Skeletal muscle satellite cell (primary cell): ENCODE results near the gene NAA25. TPM values are rescaled to one million over a fixed set of nuclear protein-coding genes. Genes with fewer than 3 reads are reported as not detected.

Experiments used
- H3K27me3 ChIP-seq: 2 replicates; pipeline ENCODE4 v1.7.0; 2013; ENCODE audit warnings: low read length; ENCODE audit not compliant: control insufficient read depth, insufficient read depth
- H3K36me3 ChIP-seq: 2 replicates; pipeline ENCODE4 v1.7.0; 2013; ENCODE audit warnings: mild to moderate bottlenecking, control low read depth, low read length; ENCODE audit not compliant: insufficient read depth
- H3K4me1 ChIP-seq: 2 replicates; pipeline ENCODE4 v1.7.0; 2013; ENCODE audit warnings: low read length; ENCODE audit not compliant: control insufficient read depth, insufficient read depth
- H3K4me2 ChIP-seq: 2 replicates; pipeline ENCODE4 v1.7.0; 2013; ENCODE audit warnings: mild to moderate bottlenecking, low read length
- H3K4me3 ChIP-seq: 2 replicates; pipeline ENCODE4 v1.7.0; 2013; ENCODE audit warnings: low read length
- H3K9ac ChIP-seq: 2 replicates; pipeline ENCODE4 v1.7.0; 2013; ENCODE audit warnings: mild to moderate bottlenecking, low read depth, low read length, moderate library complexity
- H3K9me3 ChIP-seq: replicated peaks from 2 replicates; pipeline ENCODE4 v1.7.0; 2013; ENCODE audit warnings: mild to moderate bottlenecking, control low read depth, low read length
- small RNA-seq: library from RNA; depleted of rRNA; stranded (forward); fragments of <200 nt; gene quantifications from one replicate; pipeline ENCODE3, GENCODE V24; 2012

NAA25 gene

GRCh38 chr12:111978545-111978944 is 130.0 kb downstream of the NAA25 start:
- H3K9me3 ChIP-seq, result no peaks in the 10 kb centered on the region
- H3K36me3 ChIP-seq, result no peaks in the 10 kb centered on the region
- H3K4me3 ChIP-seq, result no peak overlapping the region
- H3K4me2 ChIP-seq, result no peak overlapping the region
- no peaks in the 10 kb centered on the region for H3K27me3 ChIP-seq
- no peak overlapping the region for H3K9ac ChIP-seq
- H3K4me1 ChIP-seq, result no peaks in the 10 kb centered on the region

DNA sequence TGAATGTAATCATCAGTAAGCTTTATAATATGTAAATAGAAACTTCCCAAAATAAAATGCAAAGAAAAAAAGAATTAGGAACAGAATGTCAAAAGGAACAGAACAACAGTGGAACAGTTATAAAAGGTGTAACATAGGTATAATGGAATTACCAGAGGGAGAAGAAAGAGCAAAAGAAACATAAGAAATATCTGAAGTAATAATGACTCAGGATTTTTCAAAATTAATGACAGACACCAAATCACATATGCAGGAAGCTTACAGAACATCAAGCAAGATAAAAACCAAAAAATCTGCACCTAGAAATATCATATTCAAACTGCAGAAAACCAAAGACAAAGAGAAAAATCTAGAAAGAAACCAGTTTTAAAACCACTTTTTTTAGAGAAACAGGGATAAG is 131.7 kb downstream of the NAA25 start:
- H3K36me3 ChIP-seq, result no peaks in the 10 kb centered on the region
- no peak overlapping the region for H3K9ac ChIP-seq
- H3K4me3 ChIP-seq, result no peak overlapping the region
- H3K4me2 ChIP-seq, result no peak overlapping the region
- H3K4me1 ChIP-seq, result no peaks in the 10 kb centered on the region
- H3K9me3 ChIP-seq, result no peaks in the 10 kb centered on the region
- no peaks in the 10 kb centered on the region for H3K27me3 ChIP-seq

Small RNA genes lying within 50 kb of the gene (small RNA-seq; reads per million reads assigned to genes)
- gene AC004024.1 (not detected), gene MIR3657 (not detected), gene RF00019 (not detected)
